Measurements from ENCODE around the gene PDE11A.

The PDE11A gene

DNA sequence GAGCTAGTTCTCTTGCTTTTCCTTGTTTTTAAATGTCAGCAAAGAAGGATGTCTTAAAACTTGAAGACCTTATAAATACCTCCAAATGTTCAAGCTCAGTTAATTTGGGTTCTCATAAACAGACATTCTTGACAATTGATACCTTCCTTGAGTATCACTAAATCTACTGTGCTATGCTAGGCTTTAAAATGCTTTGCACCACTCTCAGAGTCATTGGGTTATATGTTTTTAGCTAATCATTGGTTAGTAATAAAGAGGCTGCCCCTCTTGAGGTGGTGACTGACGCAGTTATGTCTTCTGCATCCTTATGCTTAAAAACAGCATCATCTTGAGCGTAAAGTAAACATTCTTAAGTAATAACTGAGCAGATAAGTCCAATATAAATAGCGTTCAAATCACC, 404.0 kb downstream of the PDE11A start:
- Histone ChIP-seq H3K4me1 (ENCODE audit: insufficient read depth, low read length) (peaks cover 5% of the 10 kb centered on the region), H3K4me3 (ENCODE audit: low read depth in 1 of 2, low read length in 2 of 2) (no peak overlapping the region), H3K36me3 (ENCODE audit: insufficient read depth, low read length) (no peaks in the 10 kb centered on the region), H3K27me3 (ENCODE audit: control insufficient read depth in 1 of 2, insufficient read depth in 2 of 2, low read length in 2 of 2) (no peaks in the 10 kb centered on the region), H3K9me3 (ENCODE audit: low read length) (no peaks in the 10 kb centered on the region), H3K27ac (ENCODE audit: low read depth, low read length) (no peak overlapping the region), H3K9ac (ENCODE audit: low read length) (no peak overlapping the region)

DNA sequence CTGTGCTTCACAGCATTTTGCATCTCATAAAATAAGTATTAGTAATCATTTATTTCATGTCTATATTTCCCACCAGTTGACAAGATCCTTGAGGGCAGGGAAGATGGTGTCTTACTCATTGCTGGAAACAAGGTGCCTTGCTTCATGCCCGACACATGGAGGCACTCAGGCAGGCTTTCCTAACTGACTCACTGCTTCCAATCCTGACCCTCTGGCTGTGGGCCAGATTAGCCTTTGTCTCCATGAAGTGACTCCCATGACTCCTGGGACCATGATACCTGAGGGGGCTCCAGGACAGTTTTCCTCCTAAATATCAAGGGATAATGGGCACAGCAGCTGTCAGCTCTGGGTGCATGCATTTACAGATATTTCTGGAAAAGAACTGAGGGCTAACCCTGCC, 405.0 kb downstream of the PDE11A start:
- H3K9ac ChIP-seq (ENCODE audit: low read length): no peak overlapping the region
- H3K4me3 ChIP-seq (ENCODE audit: low read depth in 1 of 2, low read length in 2 of 2): no peak overlapping the region
- no peaks in the 10 kb centered on the region for H3K27me3 ChIP-seq (ENCODE audit: control insufficient read depth in 1 of 2, insufficient read depth in 2 of 2, low read length in 2 of 2)
- no peaks in the 10 kb centered on the region for H3K36me3 ChIP-seq (ENCODE audit: insufficient read depth, low read length)
- H3K27ac ChIP-seq (ENCODE audit: low read depth, low read length): no peak overlapping the region
- H3K9me3 ChIP-seq (ENCODE audit: low read length): no peaks in the 10 kb centered on the region
- H3K4me1 ChIP-seq (ENCODE audit: insufficient read depth, low read length): peaks cover 5% of the 10 kb centered on the region

- no peak overlapping the region for H3K9ac ChIP-seq (ENCODE audit: low read length)
- H3K27ac ChIP-seq (ENCODE audit: low read depth, low read length): no peak overlapping the region
- H3K9me3 ChIP-seq (ENCODE audit: low read length): no peaks in the 10 kb centered on the region
- H3K4me1 ChIP-seq (ENCODE audit: insufficient read depth, low read length): peaks cover 5% of the 10 kb centered on the region
- no peak overlapping the region for H3K4me3 ChIP-seq (ENCODE audit: low read depth in 1 of 2, low read length in 2 of 2)
- no peaks in the 10 kb centered on the region for H3K27me3 ChIP-seq (ENCODE audit: control insufficient read depth in 1 of 2, insufficient read depth in 2 of 2, low read length in 2 of 2)
- no peaks in the 10 kb centered on the region for H3K36me3 ChIP-seq (ENCODE audit: insufficient read depth, low read length)
Measured at GRCh38 chr2:177666408-177666807, 406.2 kb downstream of the PDE11A start.

DNA sequence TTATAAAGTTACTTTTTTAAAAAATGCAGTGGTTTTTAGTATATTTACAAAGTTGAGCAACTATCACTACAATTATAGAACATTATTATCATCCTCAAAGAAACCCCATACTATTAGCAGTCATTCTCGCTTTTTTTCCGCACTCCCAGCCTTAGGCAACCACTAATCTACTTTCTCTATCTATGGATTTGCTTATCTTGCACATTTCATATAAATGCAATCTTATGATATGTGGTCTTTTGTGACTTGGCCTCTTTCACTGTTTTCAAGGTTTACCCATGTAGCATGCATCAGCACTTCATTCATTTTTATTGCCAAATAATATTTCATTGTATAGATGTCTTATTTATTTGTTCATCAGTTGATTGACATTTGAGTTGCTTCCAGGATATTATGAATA, 406.6 kb downstream of the PDE11A start:
- H3K4me1 ChIP-seq (ENCODE audit: insufficient read depth, low read length): peaks cover 5% of the 10 kb centered on the region
- H3K4me3 ChIP-seq (ENCODE audit: low read depth in 1 of 2, low read length in 2 of 2): no peak overlapping the region
- H3K9ac ChIP-seq (ENCODE audit: low read length): no peak overlapping the region
- H3K27ac ChIP-seq (ENCODE audit: low read depth, low read length): no peak overlapping the region
- H3K36me3 ChIP-seq (ENCODE audit: insufficient read depth, low read length): no peaks in the 10 kb centered on the region
- no peaks in the 10 kb centered on the region for H3K27me3 ChIP-seq (ENCODE audit: control insufficient read depth in 1 of 2, insufficient read depth in 2 of 2, low read length in 2 of 2)
- no peaks in the 10 kb centered on the region for H3K9me3 ChIP-seq (ENCODE audit: low read length)

DNA sequence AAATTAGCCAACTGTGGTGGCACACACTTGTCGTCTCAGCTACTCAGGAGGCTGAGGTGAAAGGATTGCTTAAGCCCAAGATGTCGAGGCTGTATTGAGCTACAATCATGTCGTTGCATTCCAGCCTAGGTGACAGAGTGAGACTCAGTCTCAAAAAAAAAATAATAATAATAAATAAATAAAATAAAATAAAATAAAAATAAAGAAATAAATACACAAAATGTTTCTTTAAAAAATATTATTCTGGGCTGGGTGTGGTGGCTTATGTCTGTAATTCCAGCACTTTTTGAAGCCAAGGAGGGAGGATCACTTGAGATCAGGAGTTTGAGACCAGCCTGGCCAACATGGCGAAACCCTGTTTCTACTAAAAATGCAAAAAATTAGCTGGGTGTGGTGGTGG, 407.2 kb downstream of the PDE11A start:
- no peak overlapping the region for H3K27ac ChIP-seq (ENCODE audit: low read depth, low read length)
- no peaks in the 10 kb centered on the region for H3K9me3 ChIP-seq (ENCODE audit: low read length)
- no peaks in the 10 kb centered on the region for H3K27me3 ChIP-seq (ENCODE audit: control insufficient read depth in 1 of 2, insufficient read depth in 2 of 2, low read length in 2 of 2)
- H3K36me3 ChIP-seq (ENCODE audit: insufficient read depth, low read length): no peaks in the 10 kb centered on the region
- peaks cover 5% of the 10 kb centered on the region for H3K4me1 ChIP-seq (ENCODE audit: insufficient read depth, low read length)
- H3K9ac ChIP-seq (ENCODE audit: low read length): no peak overlapping the region
- H3K4me3 ChIP-seq (ENCODE audit: low read depth in 1 of 2, low read length in 2 of 2): no peak overlapping the region

DNA sequence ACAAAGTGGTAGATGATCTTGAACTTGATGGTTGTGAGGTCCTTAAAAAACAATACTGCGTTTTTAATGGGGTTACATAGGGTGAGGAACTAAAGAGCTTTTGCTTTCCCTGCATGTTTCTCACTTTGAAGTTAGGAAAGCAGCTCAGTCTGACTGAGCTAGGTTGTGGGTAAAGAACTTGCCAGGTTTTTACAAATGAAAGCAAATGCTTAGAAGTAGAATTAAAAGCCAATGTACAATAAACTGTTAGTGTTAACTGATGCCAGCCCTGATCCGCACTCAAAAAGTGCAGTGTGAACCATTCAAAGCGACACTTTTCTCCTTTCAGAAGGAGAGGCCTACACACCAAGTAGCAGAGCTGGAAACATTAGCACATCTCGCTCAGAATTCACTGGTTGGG, 409.7 kb downstream of the PDE11A start:
- no peaks in the 10 kb centered on the region for H3K36me3 ChIP-seq (ENCODE audit: insufficient read depth, low read length)
- no peak overlapping the region for H3K4me3 ChIP-seq (ENCODE audit: low read depth in 1 of 2, low read length in 2 of 2)
- no peaks in the 10 kb centered on the region for H3K27me3 ChIP-seq (ENCODE audit: control insufficient read depth in 1 of 2, insufficient read depth in 2 of 2, low read length in 2 of 2)
- no peaks in the 10 kb centered on the region for H3K9me3 ChIP-seq (ENCODE audit: low read length)
- H3K9ac ChIP-seq (ENCODE audit: low read length): no peak overlapping the region
- H3K27ac ChIP-seq (ENCODE audit: low read depth, low read length): no peak overlapping the region
- no peaks in the 10 kb centered on the region for H3K4me1 ChIP-seq (ENCODE audit: insufficient read depth, low read length)

DNA sequence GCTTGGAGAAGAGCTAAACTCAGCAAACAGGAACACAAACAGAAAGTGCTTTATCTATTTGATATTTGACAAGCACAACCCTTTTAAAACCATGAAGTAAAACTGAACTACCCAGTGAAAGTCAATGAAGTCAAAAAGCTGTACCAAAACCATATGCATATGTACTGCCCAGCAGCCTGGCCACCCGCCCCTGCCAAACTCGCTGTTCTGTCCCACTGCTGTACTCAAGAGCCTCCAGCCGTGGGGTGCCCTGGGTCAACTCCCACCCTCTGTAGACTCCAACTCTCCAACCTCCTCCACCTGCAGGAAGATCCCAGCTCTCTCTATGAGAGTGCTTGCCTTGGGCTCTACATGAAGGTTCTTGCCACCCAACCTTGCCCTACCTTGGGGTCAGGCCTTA, 411.8 kb downstream of the PDE11A start:
- H3K27ac ChIP-seq (ENCODE audit: low read depth, low read length): no peak overlapping the region
- H3K27me3 ChIP-seq (ENCODE audit: control insufficient read depth in 1 of 2, insufficient read depth in 2 of 2, low read length in 2 of 2): no peaks in the 10 kb centered on the region
- H3K36me3 ChIP-seq (ENCODE audit: insufficient read depth, low read length): no peaks in the 10 kb centered on the region
- H3K9ac ChIP-seq (ENCODE audit: low read length): no peak overlapping the region
- H3K9me3 ChIP-seq (ENCODE audit: low read length): no peaks in the 10 kb centered on the region
- H3K4me3 ChIP-seq (ENCODE audit: low read depth in 1 of 2, low read length in 2 of 2): no peak overlapping the region
- no peaks in the 10 kb centered on the region for H3K4me1 ChIP-seq (ENCODE audit: insufficient read depth, low read length)

- no peaks in the 10 kb centered on the region for H3K27me3 ChIP-seq (ENCODE audit: control insufficient read depth in 1 of 2, insufficient read depth in 2 of 2, low read length in 2 of 2)
- H3K27ac ChIP-seq (ENCODE audit: low read depth, low read length): no peak overlapping the region
- no peaks in the 10 kb centered on the region for H3K9me3 ChIP-seq (ENCODE audit: low read length)
- no peaks in the 10 kb centered on the region for H3K36me3 ChIP-seq (ENCODE audit: insufficient read depth, low read length)
- no peak overlapping the region for H3K4me3 ChIP-seq (ENCODE audit: low read depth in 1 of 2, low read length in 2 of 2)
- H3K4me1 ChIP-seq (ENCODE audit: insufficient read depth, low read length): no peaks in the 10 kb centered on the region
- H3K9ac ChIP-seq (ENCODE audit: low read length): no peak overlapping the region
Measured at GRCh38 chr2:177658309-177658708, 414.3 kb downstream of the PDE11A start.

- Histone ChIP-seq H3K36me3 (ENCODE audit: insufficient read depth, low read length) (no peaks in the 10 kb centered on the region), H3K27ac (ENCODE audit: low read depth, low read length) (no peak overlapping the region), H3K9me3 (ENCODE audit: low read length) (no peaks in the 10 kb centered on the region), H3K9ac (ENCODE audit: low read length) (no peak overlapping the region), H3K27me3 (ENCODE audit: control insufficient read depth in 1 of 2, insufficient read depth in 2 of 2, low read length in 2 of 2) (no peaks in the 10 kb centered on the region), H3K4me3 (ENCODE audit: low read depth in 1 of 2, low read length in 2 of 2) (no peak overlapping the region), H3K4me1 (ENCODE audit: insufficient read depth, low read length) (no peaks in the 10 kb centered on the region)
Measured at GRCh38 chr2:177651833-177652232, 420.7 kb downstream of the PDE11A start.

DNA sequence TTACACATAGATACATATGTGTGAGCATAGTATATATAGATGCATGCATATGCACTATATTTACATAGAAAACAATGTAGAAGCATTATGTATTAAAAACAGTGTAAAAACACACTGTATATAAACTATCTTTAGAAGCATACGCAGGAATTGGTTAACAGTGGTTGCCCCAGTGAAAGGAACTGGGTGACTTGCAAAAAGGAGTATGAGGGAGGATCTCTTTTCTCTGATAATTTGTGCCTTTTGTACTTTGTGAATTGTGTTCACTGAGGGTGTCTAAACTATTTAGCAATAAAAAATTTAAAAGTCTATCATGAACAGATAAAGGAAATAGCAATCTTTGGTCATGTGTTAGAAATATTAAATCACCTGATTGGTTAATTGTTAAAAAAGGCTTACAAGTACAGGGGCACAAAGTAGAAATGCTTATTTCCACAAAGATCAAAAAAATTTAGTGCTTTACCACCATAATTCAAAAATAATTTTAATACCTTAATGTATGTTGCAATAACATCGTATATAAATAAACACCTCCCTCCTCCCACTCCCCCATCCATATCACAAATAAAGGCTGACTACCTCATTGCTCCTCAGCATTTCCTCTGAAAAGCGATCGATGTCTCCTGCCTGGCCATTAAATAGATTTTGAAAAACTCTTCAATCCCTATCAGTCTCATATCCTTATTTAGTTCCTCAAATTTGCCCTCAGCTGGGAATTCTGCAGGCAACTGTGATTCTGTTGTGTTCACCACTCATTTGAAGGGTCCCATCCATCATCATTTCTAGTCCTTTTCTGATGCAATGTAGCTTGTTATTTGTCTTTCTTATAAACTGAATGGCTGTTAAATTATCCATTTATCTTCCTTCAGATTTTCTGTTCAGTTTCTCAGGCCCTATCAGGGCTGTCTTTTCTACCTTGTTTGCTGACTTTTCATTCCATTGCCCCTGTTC, 422.7 kb downstream of the PDE11A start:
- Histone ChIP-seq H3K36me3 (ENCODE audit: insufficient read depth, low read length) (no peaks in the 10 kb centered on the region), H3K4me1 (ENCODE audit: insufficient read depth, low read length) (no peaks in the 10 kb centered on the region), H3K27ac (ENCODE audit: low read depth, low read length) (no peak overlapping the region), H3K9me3 (ENCODE audit: low read length) (no peaks in the 10 kb centered on the region), H3K27me3 (ENCODE audit: control insufficient read depth in 1 of 2, insufficient read depth in 2 of 2, low read length in 2 of 2) (no peaks in the 10 kb centered on the region), H3K9ac (ENCODE audit: low read length) (no peak overlapping the region), H3K4me3 (ENCODE audit: low read depth in 1 of 2, low read length in 2 of 2) (no peak overlapping the region)

- Histone ChIP-seq H3K4me3 (ENCODE audit: low read depth in 1 of 2, low read length in 2 of 2) (no peak overlapping the region), H3K4me1 (ENCODE audit: insufficient read depth, low read length) (no peaks in the 10 kb centered on the region), H3K36me3 (ENCODE audit: insufficient read depth, low read length) (no peaks in the 10 kb centered on the region), H3K9ac (ENCODE audit: low read length) (no peak overlapping the region), H3K9me3 (ENCODE audit: low read length) (no peaks in the 10 kb centered on the region), H3K27ac (ENCODE audit: low read depth, low read length) (no peak overlapping the region), H3K27me3 (ENCODE audit: control insufficient read depth in 1 of 2, insufficient read depth in 2 of 2, low read length in 2 of 2) (no peaks in the 10 kb centered on the region)
Measured at GRCh38 chr2:177646791-177647190, 425.8 kb downstream of the PDE11A start.

GRCh38 chr2:177646241-177646640, 426.3 kb downstream of the PDE11A start:
- Histone ChIP-seq H3K9ac (ENCODE audit: low read length) (no peak overlapping the region), H3K9me3 (ENCODE audit: low read length) (no peaks in the 10 kb centered on the region), H3K27me3 (ENCODE audit: control insufficient read depth in 1 of 2, insufficient read depth in 2 of 2, low read length in 2 of 2) (no peaks in the 10 kb centered on the region), H3K36me3 (ENCODE audit: insufficient read depth, low read length) (no peaks in the 10 kb centered on the region), H3K4me3 (ENCODE audit: low read depth in 1 of 2, low read length in 2 of 2) (no peak overlapping the region), H3K27ac (ENCODE audit: low read depth, low read length) (no peak overlapping the region), H3K4me1 (ENCODE audit: insufficient read depth, low read length) (no peaks in the 10 kb centered on the region)

Measured in muscle layer of colon (tissue), 2 donors.